ENCODE measurements around the gene ANXA7.

DNA sequence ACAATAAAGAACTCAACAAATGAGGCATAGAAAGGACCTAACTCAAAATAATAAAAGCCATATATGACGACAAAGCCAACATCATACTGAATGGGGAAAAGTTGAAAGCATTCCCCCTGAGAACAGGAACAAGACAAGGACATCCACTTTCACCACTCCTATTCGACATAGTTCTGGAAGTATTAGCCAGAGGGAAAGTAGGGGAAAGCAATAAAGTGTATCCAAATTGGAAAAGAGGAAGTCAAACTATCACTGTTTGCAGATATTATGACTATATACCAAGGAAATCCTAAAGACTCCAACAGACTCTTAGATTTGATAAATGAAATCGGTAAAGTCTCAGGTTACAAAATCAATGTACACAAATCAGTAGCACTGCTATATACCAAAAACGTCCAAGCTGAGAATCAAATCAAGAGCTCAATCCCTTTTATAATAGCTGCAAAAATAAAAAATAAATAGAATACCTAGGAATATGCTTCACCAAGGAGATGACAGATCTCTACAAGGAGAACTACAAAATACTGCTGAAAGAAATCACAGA lies 4.8 kb downstream of the ANXA7 start:
- TF ChIP-seq, protein P1, sequence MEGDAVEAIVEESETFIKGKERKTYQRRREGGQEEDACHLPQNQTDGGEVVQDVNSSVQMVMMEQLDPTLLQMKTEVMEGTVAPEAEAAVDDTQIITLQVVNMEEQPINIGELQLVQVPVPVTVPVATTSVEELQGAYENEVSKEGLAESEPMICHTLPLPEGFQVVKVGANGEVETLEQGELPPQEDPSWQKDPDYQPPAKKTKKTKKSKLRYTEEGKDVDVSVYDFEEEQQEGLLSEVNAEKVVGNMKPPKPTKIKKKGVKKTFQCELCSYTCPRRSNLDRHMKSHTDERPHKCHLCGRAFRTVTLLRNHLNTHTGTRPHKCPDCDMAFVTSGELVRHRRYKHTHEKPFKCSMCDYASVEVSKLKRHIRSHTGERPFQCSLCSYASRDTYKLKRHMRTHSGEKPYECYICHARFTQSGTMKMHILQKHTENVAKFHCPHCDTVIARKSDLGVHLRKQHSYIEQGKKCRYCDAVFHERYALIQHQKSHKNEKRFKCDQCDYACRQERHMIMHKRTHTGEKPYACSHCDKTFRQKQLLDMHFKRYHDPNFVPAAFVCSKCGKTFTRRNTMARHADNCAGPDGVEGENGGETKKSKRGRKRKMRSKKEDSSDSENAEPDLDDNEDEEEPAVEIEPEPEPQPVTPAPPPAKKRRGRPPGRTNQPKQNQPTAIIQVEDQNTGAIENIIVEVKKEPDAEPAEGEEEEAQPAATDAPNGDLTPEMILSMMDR (IDR thresholded peaks at IDR 0.05): no peak
- TF ChIP-seq POLR2A (IDR thresholded peaks at IDR 0.05): no peak
- no peak for TF ChIP-seq POLR2AphosphoS5 (IDR thresholded peaks at IDR 0.05; ENCODE audit: insufficient read depth in 1 of 2, low read depth in 1 of 2)
